Right lobe of liver (tissue), 6 donors: ENCODE data around the gene PRAC2. TPM values are rescaled to one million over a fixed set of nuclear protein-coding genes. Genes with fewer than 3 reads are reported as not detected.

Source experiments
- ATAC-seq, 4 donors: fragments of 200-7000 bp; cut with Tn5 transposase; one replicate each; pipeline ENCODE4 v1.9.1; 2020; ENCODE audit warnings: mild to moderate bottlenecking in 4 of 4, moderate library complexity in 4 of 4
- DNase-seq, 3 donors: peaks; one replicate each; pipeline ENCODE4 v3.0.0-alpha.2; 2020
- H3K27ac ChIP-seq, 3 donors: fragments of 200-600 bp; one replicate each; pipeline ENCODE4 v1.8.0; 2022
- H3K27me3 ChIP-seq, 2 donors: fragments of 200-600 bp; one replicate each; pipeline ENCODE4 v1.8.0; 2022
- H3K36me3 ChIP-seq, 4 donors: fragments of 200-600 bp; sonication (generic) in 1 of 4; one replicate each; pipeline versions ENCODE4 v1.5.1 to v1.8.0; 2017 to 2022; ENCODE audit warnings: control low read depth in 1 of 4
- H3K4me1 ChIP-seq, 4 donors: fragments of 200-600 bp; sonication (generic) in 1 of 4; one replicate each; pipeline versions ENCODE4 v1.5.1 to v1.8.0; 2017 to 2022; ENCODE audit warnings: control low read depth in 1 of 4
- H3K4me3 ChIP-seq, 3 donors: fragments of 200-600 bp; one replicate each; pipeline ENCODE4 v1.8.0; 2022
- H3K9me3 ChIP-seq, 4 donors: fragments of 200-600 bp; sonication (generic) in 1 of 4; one replicate each; pipeline versions ENCODE4 v1.5.1 to v1.8.0; 2017 to 2022; ENCODE audit warnings: control low read depth in 1 of 4
- CTCF ChIP-seq, 4 donors: fragments of 200-600 bp in 3 of 4; fragments of 450-650 bp in 1 of 4; IDR thresholded peaks; one replicate each; pipeline versions ENCODE4 v1.5.1 to v1.8.0; 2016 to 2022; ENCODE audit warnings: antibody characterized with exemption in 4 of 4, mild to moderate bottlenecking in 2 of 4
- POLR2A ChIP-seq: fragments of 450-650 bp; IDR thresholded peaks from one replicate; pipeline ENCODE4 v1.6.1; 2017; ENCODE audit warnings: antibody characterized with exemption, mild to moderate bottlenecking
- WGBS: methylation state at CpG from one replicate; pipeline ENCODE4 v1.1.6; 2018; ENCODE audit warnings: low coverage, low lambda C conversion rate; ENCODE audit not compliant: insufficient coverage; ENCODE audit errors: missing lambda C conversion rate; 5-methylcytosine and 5-hydroxymethylcytosine counted together
- intact Hi-C, 2 donors: fragments of 100-400 bp; cut with DNase I; formaldehyde crosslinking; loops; one replicate each; pipeline versions ENCODE4 v1.11.2 to v1.14.1; 2022
- total RNA-seq, 6 experiments: library from RNA; depleted of rRNA in 2 of 6; stranded (reverse); fragments of >200 nt in 2 of 6; fragmentation: NEBNext Ultra II Directional in 3 of 6; extraction: Animal tissue kit (Norgen Biotek cat#: 25700) in 3 of 6; gene quantifications; one replicate each; pipeline versions ENCODE4 v1.1.0 to v1.2.4, GENCODE V29; 2016 to 2023
- donor health status: DM: no; HTN: yes; CAD: no.
- donor health status: DM: no; HTN: no; CAD: no.
- donor health status: DM: no; HTN: no; CAD: no.
- donor health status: DM: no; HTN: yes; CAD: no.
- donor health status: DM: no; HTN: yes; CAD: no.

Gene PRAC2
- total RNA-seq, 6 experiments from 2014 or later, result not detected

GRCh38 chr17:48733632-48734328, 10.8 kb downstream of the PRAC2 start:
- H3K27ac ChIP-seq, result no peak overlapping the region
- no peak for DNase-seq
- H3K27me3 ChIP-seq, result peaks cover 21 to 55% of the 10 kb centered on the region in 2 donors
- no peak overlapping the region for H3K4me3 ChIP-seq
- no peaks in the 10 kb centered on the region for H3K36me3 ChIP-seq
- H3K9me3 ChIP-seq, result no peaks in the 10 kb centered on the region
- 9% methylated on average over 18 of the region's 22 CpGs for WGBS
- TF ChIP-seq POLR2A, result no peak
- TF ChIP-seq CTCF (IDR thresholded peaks at IDR 0.05), result no peak
- ATAC-seq, result no peak
- H3K4me1 ChIP-seq, result no peaks in the 10 kb centered on the region
- intact Hi-C loops, result loop anchor here in 1 of 2 donors (10.0 kb wide), 1 partner anchor 51 kb away; no protein-coding TSS in a partner anchor

- no peak overlapping the region for H3K4me3 ChIP-seq
- no peaks in the 10 kb centered on the region for H3K4me1 ChIP-seq
- DNase-seq (no peak), ATAC-seq (no peak)
- intact Hi-C loops, result loop anchor here in 1 of 2 donors (10.0 kb wide), 1 partner anchor 50 kb away; no protein-coding TSS in a partner anchor
- peaks cover 21 to 62% of the 10 kb centered on the region in 2 donors for H3K27me3 ChIP-seq
- no peaks in the 10 kb centered on the region for H3K9me3 ChIP-seq
- TF ChIP-seq POLR2A (no peak), CTCF (IDR thresholded peaks at IDR 0.05) (no peak)
- H3K27ac ChIP-seq, result no peak overlapping the region
- 6% methylated on average over 10 of the region's 14 CpGs for WGBS
- no peaks in the 10 kb centered on the region for H3K36me3 ChIP-seq
Measured at GRCh38 chr17:48734333-48735061, 11.5 kb downstream of the PRAC2 start.

- no peak overlapping the region for H3K4me3 ChIP-seq
- no peaks in the 10 kb centered on the region for H3K9me3 ChIP-seq
- DNase-seq (no peak), ATAC-seq (no peak)
- H3K4me1 ChIP-seq, result no peaks in the 10 kb centered on the region
- no peaks in the 10 kb centered on the region for H3K36me3 ChIP-seq
- TF ChIP-seq POLR2A, result no peak
- no peak for TF ChIP-seq CTCF (IDR thresholded peaks at IDR 0.05)
- 8% methylated on average over 7 of the region's 7 CpGs for WGBS
- intact Hi-C loops, result loop anchor here in 1 of 2 donors (10.0 kb wide), 1 partner anchor 50 kb away; no protein-coding TSS in a partner anchor
- H3K27me3 ChIP-seq, result peaks cover 24 to 64% of the 10 kb centered on the region in 2 donors
- no peak overlapping the region for H3K27ac ChIP-seq
Measured at GRCh38 chr17:48735062-48735351, 12.0 kb downstream of the PRAC2 start.

GRCh38 chr17:48737330-48738043, 14.5 kb downstream of the PRAC2 start:
- ATAC-seq (peak in 2 of 4 donors; percentile 10 to 28), DNase-seq (no peak)
- H3K27me3 ChIP-seq, result peaks cover 31 to 53% of the 10 kb centered on the region in 2 donors
- H3K4me1 ChIP-seq, result no peaks in the 10 kb centered on the region
- TF ChIP-seq POLR2A, result no peak
- TF ChIP-seq CTCF (IDR thresholded peaks at IDR 0.05), result no peak
- WGBS, result 18% methylated on average over 3 of the region's 4 CpGs
- no peak overlapping the region for H3K27ac ChIP-seq
- intact Hi-C loops, result loop anchor here in 1 of 2 donors (10.0 kb wide), 1 partner anchor 47 kb away; no protein-coding TSS in a partner anchor
- no peaks in the 10 kb centered on the region for H3K9me3 ChIP-seq
- no peak overlapping the region for H3K4me3 ChIP-seq
- no peaks in the 10 kb centered on the region for H3K36me3 ChIP-seq
